ENCODE results near the gene SVIL. TPM values are rescaled to one million over a fixed set of nuclear protein-coding genes. Genes with fewer than 3 reads are reported as not detected.
"Not testable (repeated sequence)": the region's sequence is repeated elsewhere in the genome, so short reads cannot be mapped to it uniquely, and the experiment has no call there.

The SVIL gene
- total and polyA plus RNA-seq, 2 donors (not counting 1 experiment from before 2014, with no cell fraction given) = 0.74 to 0.88 TPM

DNA sequence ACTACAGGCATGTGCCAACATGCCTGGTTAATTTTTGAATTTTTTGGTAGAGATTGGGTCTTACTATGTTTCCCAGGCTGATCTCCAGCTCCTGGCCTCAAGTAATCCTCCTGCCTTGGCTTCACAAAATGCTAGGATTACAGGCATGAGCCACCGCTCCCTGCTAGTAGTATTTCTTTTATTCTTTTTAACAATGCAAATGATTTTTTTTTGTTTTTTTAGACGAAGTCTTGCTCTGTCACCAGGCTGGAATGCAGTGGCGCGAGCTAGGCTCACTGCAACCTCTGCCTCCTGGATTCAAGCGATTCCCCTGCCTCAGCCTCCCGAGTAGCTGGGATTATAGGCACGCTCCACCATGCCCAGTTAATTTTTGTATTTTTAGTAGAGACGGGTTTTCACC is 58.1 kb downstream of the SVIL start:
- 85% methylated on average over 7 of the region's 8 CpGs for WGBS (ENCODE audit: insufficient coverage)
- Histone ChIP-seq H3K27me3 (replicated peaks in 1 of 4; ENCODE audit: control extremely low read depth in 1 of 4, control insufficient read depth in 3 of 4, insufficient read depth in 4 of 4, low read length in 3 of 4) (no peaks in the 10 kb centered on the region), H3K4me3 (ENCODE audit: control extremely low read depth in 1 of 5, extremely low read depth in 1 of 5, insufficient read depth in 1 of 5, low read depth in 2 of 5, low read length in 4 of 5) (no peak overlapping the region), H3K9me3 (ENCODE audit: control extremely low read depth in 1 of 3, control insufficient read depth in 2 of 3, insufficient read depth in 1 of 3, low read length in 2 of 3) (no peaks in the 10 kb centered on the region), H3K36me3 (replicated peaks in 1 of 2; ENCODE audit: control extremely low read depth in 1 of 2, control insufficient read depth in 1 of 2, extremely low read depth in 1 of 2, insufficient read depth in 2 of 2, low read length in 1 of 2) (no peaks in the 10 kb centered on the region), H3K9ac (ENCODE audit: low read length) (no peak overlapping the region), H4K20me1 (ENCODE audit: control insufficient read depth, insufficient read depth, low read length, poor library complexity, severe bottlenecking) (no peaks in the 10 kb centered on the region), H3K4me1 (ENCODE audit: control insufficient read depth in 2 of 2, insufficient read depth in 2 of 2, low read length in 2 of 2) (no peaks in the 10 kb centered on the region), H3K4me2 (replicated peaks; ENCODE audit: low read depth, low read length, poor library complexity, severe bottlenecking) (no peak overlapping the region), H2AFZ (ENCODE audit: insufficient read depth, low read depth, low read length, poor library complexity, severe bottlenecking) (no peak overlapping the region), H3K27ac (ENCODE audit: low read length in 2 of 2) (no peak overlapping the region), H3K79me2 (ENCODE audit: control insufficient read depth, insufficient read depth, low read length) (no peaks in the 10 kb centered on the region)
- Mint-ChIP-seq H3K27me3 (no peaks in the 10 kb centered on the region), H3K27ac (no peak overlapping the region), H3K4me3 (no peak overlapping the region), H3K9me3 (ENCODE audit: insufficient read depth) (no peaks in the 10 kb centered on the region), H3K4me1 (no peaks in the 10 kb centered on the region)
- TF ChIP-seq EZH2 (IDR thresholded peaks at IDR 0.05; ENCODE audit: borderline replicate concordance, insufficient read depth, low read depth, low read length, poor library complexity, severe bottlenecking) = no peak
- TF ChIP-seq, protein P1, sequence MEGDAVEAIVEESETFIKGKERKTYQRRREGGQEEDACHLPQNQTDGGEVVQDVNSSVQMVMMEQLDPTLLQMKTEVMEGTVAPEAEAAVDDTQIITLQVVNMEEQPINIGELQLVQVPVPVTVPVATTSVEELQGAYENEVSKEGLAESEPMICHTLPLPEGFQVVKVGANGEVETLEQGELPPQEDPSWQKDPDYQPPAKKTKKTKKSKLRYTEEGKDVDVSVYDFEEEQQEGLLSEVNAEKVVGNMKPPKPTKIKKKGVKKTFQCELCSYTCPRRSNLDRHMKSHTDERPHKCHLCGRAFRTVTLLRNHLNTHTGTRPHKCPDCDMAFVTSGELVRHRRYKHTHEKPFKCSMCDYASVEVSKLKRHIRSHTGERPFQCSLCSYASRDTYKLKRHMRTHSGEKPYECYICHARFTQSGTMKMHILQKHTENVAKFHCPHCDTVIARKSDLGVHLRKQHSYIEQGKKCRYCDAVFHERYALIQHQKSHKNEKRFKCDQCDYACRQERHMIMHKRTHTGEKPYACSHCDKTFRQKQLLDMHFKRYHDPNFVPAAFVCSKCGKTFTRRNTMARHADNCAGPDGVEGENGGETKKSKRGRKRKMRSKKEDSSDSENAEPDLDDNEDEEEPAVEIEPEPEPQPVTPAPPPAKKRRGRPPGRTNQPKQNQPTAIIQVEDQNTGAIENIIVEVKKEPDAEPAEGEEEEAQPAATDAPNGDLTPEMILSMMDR (IDR thresholded peaks at IDR 0.05) = no peak
- intact Hi-C loops (cut with micrococcal nuclease) = no loop called here
- ChIA-PET CTCF (no interaction called here), POLR2A (no interaction called here)
- DNase-seq (no peak), ATAC-seq (ENCODE audit: low read depth) (no peak)

GRCh38 chr10:29575098-29575455 is 59.7 kb downstream of the SVIL start:
- ChIA-PET POLR2A (no interaction called here), CTCF (no interaction called here)
- Mint-ChIP-seq H3K27ac (no peak overlapping the region), H3K9me3 (ENCODE audit: insufficient read depth) (no peaks in the 10 kb centered on the region), H3K4me3 (no peak overlapping the region), H3K4me1 (no peaks in the 10 kb centered on the region), H3K27me3 (no peaks in the 10 kb centered on the region)
- Histone ChIP-seq H3K27me3 (replicated peaks in 1 of 4; ENCODE audit: control extremely low read depth in 1 of 4, control insufficient read depth in 3 of 4, insufficient read depth in 4 of 4, low read length in 3 of 4) (no peaks in the 10 kb centered on the region), H3K9me3 (ENCODE audit: control extremely low read depth in 1 of 3, control insufficient read depth in 2 of 3, insufficient read depth in 1 of 3, low read length in 2 of 3) (no peaks in the 10 kb centered on the region), H3K4me1 (ENCODE audit: control insufficient read depth in 2 of 2, insufficient read depth in 2 of 2, low read length in 2 of 2) (no peaks in the 10 kb centered on the region), H3K4me3 (ENCODE audit: control extremely low read depth in 1 of 5, extremely low read depth in 1 of 5, insufficient read depth in 1 of 5, low read depth in 2 of 5, low read length in 4 of 5) (no peak overlapping the region), H3K79me2 (ENCODE audit: control insufficient read depth, insufficient read depth, low read length) (no peaks in the 10 kb centered on the region), H3K36me3 (replicated peaks in 1 of 2; ENCODE audit: control extremely low read depth in 1 of 2, control insufficient read depth in 1 of 2, extremely low read depth in 1 of 2, insufficient read depth in 2 of 2, low read length in 1 of 2) (no peaks in the 10 kb centered on the region), H2AFZ (ENCODE audit: insufficient read depth, low read depth, low read length, poor library complexity, severe bottlenecking) (no peak overlapping the region), H3K9ac (ENCODE audit: low read length) (no peak overlapping the region), H3K4me2 (replicated peaks; ENCODE audit: low read depth, low read length, poor library complexity, severe bottlenecking) (no peak overlapping the region), H4K20me1 (ENCODE audit: control insufficient read depth, insufficient read depth, low read length, poor library complexity, severe bottlenecking) (no peaks in the 10 kb centered on the region), H3K27ac (ENCODE audit: low read length in 2 of 2) (no peak overlapping the region)
- no peak for TF ChIP-seq EZH2 (IDR thresholded peaks at IDR 0.05; ENCODE audit: borderline replicate concordance, insufficient read depth, low read depth, low read length, poor library complexity, severe bottlenecking)
- TF ChIP-seq, protein P1 (IDR thresholded peaks at IDR 0.05) = no peak
- no peak for DNase-seq
- 93% methylated on average over 2 of the region's 2 CpGs for WGBS (ENCODE audit: insufficient coverage)
- ATAC-seq (ENCODE audit: low read depth) = no peak
- intact Hi-C loops (cut with micrococcal nuclease) = no loop called here

DNA sequence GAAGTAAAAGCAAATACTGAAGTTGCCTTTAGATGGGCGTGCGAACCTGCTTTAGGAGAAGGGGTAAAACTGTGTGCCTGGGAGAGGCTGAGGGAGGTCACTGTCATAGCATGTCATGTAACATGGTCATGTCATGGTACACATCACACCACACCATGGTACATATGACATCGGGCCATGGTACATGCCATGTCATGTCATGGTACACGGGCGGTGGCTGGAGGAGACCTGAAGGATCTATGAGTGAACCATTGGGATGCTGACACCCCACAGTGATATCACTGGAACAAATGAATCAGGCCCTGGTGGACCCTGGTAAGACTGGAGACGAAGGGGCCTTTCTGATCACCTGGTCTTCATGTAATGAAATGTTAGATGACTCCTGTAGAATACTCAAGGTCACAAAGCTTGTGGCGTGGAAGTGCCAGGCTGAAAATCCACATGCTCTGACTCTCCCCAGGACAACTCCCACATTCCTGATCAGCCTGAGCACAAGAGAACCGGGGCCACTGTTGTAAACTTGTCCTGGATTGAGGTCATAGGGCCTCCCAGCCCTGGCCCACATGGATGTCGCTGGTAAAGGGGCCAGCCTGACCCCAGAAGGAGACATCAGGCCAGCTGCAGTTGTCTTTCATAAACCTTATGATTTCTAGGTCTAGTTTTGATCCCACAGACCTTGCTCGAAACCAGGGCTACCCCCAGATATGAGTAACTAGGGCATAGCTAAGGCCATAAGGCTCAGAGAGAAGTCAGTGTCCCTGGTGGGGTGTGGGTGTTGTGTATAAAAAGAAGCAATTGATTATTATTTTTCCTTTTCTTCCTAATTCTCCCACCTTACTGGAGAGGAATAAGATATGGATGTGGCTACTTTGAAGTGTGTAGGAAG is 60.3 kb downstream of the SVIL start:
- H3K9me3 ChIP-seq (ENCODE audit: control extremely low read depth in 1 of 3, control insufficient read depth in 2 of 3, insufficient read depth in 1 of 3, low read length in 2 of 3); H3K4me2 ChIP-seq (replicated peaks; ENCODE audit: low read depth, low read length, poor library complexity, severe bottlenecking); H3K36me3 ChIP-seq (replicated peaks in 1 of 2; ENCODE audit: control extremely low read depth in 1 of 2, control insufficient read depth in 1 of 2, extremely low read depth in 1 of 2, insufficient read depth in 2 of 2, low read length in 1 of 2); H3K27me3 Mint-ChIP-seq; POLR2A ChIA-PET; H3K9ac ChIP-seq (ENCODE audit: low read length); H3K9me3 Mint-ChIP-seq (ENCODE audit: insufficient read depth); H3K4me3 Mint-ChIP-seq; H4K20me1 ChIP-seq (ENCODE audit: control insufficient read depth, insufficient read depth, low read length, poor library complexity, severe bottlenecking); CTCF ChIA-PET; H3K4me1 Mint-ChIP-seq; H3K27ac Mint-ChIP-seq; H3K4me3 ChIP-seq (ENCODE audit: control extremely low read depth in 1 of 5, extremely low read depth in 1 of 5, insufficient read depth in 1 of 5, low read depth in 2 of 5, low read length in 4 of 5); DNase-seq; H3K4me1 ChIP-seq (ENCODE audit: control insufficient read depth in 2 of 2, insufficient read depth in 2 of 2, low read length in 2 of 2); intact Hi-C loops (cut with micrococcal nuclease); H3K27ac ChIP-seq (ENCODE audit: low read length in 2 of 2); ATAC-seq (ENCODE audit: low read depth); H2AFZ ChIP-seq (ENCODE audit: insufficient read depth, low read depth, low read length, poor library complexity, severe bottlenecking); H3K79me2 ChIP-seq (ENCODE audit: control insufficient read depth, insufficient read depth, low read length); H3K27me3 ChIP-seq (replicated peaks in 1 of 4; ENCODE audit: control extremely low read depth in 1 of 4, control insufficient read depth in 3 of 4, insufficient read depth in 4 of 4, low read length in 3 of 4): not testable (repeated sequence)
- 91% methylated on average over 5 of the region's 10 CpGs for WGBS (ENCODE audit: insufficient coverage)
